Endometrium (tissue), 2 donors: ENCODE measurements around the gene ROR1.
"Not testable (repeated sequence)": the region's sequence is repeated elsewhere in the genome, so short reads cannot be mapped to it uniquely, and the experiment has no call there.

Experiments
- FAIRE-seq: peaks from 2 replicates; lab custom pipeline; 2012; peaks lifted over from hg19 to GRCh38; lab: Jason Lieb, UNC
- donor health status: control.
- donor health status: control.

ROR1 gene

DNA sequence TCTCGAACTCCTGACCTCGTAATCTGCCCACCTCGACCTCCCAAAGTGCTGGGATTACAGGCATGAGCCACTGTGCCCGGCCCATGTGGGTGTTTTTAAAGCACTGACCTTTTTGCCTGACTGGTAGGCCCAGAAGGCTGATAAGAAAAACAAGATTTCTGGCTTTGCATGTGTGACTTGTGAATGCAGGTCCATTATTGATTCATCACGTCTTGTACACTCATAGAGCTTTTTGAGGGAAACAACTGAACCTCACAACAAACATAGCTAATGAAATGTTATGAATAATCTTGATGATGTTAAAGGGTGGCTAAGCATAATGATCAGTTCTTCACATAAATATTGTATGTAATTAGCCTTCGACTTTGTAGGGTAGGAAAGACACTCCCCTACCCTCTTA lies 288.7 kb downstream of the ROR1 start:
- FAIRE-seq: no peak

DNA sequence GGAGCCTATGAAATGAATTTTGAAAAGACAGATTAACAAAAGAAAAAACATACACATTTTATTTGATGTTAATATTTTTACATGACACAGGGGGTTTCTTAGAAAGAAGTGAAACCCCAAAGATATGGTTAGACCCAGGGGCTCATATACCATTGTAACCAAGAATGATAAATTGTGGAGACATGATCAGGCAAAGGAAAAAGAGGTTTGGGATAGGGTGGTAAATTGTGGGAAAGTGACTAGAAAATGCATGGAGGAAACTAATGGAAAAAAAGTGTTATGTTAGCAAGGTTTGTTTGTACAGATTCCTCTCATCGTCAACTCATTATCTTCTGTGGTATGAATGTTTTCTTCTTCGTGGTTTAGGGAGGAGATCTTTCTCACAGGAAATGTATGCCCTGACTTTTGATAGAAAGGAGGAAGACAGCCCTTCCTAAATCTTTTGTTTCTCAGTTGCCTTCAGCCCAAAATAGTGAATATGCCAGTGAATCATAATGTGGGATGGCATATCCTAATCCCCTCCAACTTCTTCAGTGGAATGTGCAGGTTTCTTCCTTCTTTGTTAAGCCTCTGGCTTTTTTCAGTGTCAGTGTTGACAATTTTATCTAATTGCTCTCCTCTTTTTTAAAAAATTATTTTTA lies 289.2 kb downstream of the ROR1 start:
- FAIRE-seq: no peak

DNA sequence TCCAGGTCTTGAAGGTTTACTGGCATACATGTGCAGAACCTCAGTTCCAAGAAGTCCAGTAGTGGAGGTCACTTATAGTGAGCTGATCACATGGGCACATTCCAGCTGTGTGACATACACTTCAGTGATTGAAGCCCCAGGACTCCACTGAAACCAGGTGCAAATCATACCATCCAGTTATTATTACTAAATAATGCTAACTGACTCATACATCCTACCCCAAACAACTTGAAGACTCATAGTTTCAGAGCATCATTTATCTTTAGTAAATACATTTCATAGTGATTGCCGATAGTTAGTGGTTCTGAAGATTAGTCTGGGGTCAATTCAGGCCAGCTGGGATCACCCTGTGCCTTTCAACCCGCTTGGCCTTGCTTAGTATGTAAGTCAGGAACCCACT lies 291.8 kb downstream of the ROR1 start:
- FAIRE-seq: no peak

- no peak for FAIRE-seq
These were observed 298.4 kb downstream of the ROR1 start for GRCh38 chr1:64072089-64072793.

GRCh38 chr1:64073705-64074104 lies 299.9 kb downstream of the ROR1 start:
- no peak for FAIRE-seq

DNA sequence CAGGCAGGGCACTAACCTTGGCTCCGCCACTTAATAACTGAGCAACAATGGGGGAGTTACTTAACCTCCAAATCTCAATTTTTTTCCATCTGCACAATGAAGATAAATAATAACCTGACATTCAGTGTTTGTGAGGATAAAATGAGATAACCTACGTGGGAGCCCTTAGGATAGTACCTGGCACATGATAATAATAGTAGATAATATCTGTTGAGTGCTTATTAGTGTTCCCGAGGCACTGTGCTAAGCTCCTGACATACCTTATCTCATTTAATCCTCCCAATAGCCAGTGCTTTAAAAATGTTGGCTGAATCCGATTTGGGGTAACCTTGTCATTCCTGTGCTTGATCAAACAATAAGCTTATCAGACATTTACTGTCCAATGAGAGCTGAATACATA lies 300.9 kb downstream of the ROR1 start:
- no peak for FAIRE-seq

GRCh38 chr1:64077281-64077940 lies 303.6 kb downstream of the ROR1 start:
- FAIRE-seq: no peak

DNA sequence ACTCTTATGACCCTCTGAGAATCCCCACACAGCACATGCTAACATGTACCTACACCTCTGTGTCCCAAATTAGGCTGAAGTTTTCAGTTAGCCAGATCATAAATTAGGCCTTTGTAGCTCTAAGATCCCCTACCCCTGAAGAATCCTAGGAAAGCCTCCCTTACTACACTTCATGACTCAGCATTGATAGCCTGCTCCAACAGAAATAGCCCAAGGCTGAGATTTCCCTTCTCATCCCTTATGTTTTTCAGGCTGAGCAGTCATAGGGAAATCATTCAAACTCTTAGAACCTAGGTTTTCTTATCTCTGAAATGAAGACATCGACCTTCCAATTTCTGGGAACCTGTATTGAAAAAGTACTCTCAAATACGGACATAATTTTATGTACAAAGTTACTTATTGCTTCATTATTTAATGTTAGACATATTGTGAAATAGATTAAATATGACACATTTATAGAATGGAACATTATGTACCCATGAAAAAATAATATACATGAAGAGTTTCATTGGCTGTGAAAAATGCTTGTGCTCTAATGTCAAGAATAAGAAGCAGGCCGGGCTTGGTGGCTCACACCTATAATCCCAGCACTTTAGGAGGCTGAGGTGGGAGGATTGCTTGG lies 307.2 kb downstream of the ROR1 start:
- no peak for FAIRE-seq

- no peak for FAIRE-seq
These were observed 308.6 kb downstream of the ROR1 start for GRCh38 chr1:64082459-64082858.

DNA sequence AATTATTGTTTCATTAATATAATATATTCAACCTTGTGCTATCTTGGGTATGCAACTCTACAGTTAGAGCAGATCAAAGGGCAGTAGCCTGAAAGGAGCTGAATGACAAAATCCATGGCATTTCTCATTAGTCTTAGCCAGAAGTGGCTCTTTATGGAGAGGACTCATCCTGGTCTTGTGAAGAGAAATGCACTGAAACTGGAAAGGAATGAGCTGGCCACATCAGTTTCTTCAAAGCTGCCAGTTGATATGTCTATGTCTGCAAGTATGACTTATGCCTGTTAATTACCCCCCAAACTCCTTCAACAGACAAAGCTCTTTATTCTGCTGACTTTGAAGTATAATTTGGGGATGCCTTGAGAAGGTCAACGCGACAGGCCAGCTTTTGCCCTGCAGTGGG lies 310.6 kb downstream of the ROR1 start:
- FAIRE-seq: no peak

DNA sequence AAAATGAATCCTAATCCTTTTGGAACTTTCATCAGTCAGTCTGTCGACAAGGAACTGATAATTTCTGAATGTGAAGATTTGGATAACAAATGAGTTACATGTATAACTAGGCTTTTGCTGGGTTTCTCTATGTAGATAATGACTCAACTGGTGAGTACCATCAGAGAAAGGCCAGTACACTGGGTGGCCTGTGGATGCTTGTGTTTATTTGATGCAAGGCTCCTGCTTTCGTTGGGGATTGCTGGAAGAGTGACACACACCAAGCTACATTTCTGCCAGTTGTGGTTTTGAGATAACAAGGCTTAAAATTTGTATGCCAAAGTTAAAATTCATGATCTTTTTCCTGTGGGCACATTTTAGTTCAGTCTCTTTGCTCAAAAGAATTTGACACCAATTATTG lies 314.0 kb downstream of the ROR1 start:
- FAIRE-seq: no peak

DNA sequence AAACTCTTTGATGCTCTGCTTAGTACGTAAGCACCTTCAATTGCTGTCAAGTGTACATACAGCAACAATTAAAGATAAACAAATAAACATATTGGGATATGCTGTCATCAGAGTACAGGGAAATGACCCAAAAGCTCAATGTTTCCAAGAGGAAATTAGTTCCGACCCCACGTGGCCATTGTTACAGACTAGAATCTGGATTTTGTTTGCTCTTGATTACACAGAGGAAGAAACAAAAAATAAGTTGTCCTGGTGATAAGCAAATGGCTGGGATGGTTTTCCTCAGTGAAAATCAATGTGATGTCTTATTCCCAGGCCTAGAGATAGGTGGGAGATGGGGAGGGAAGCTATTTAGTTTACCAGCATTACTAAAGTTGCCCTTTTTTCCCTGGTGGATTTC lies 316.6 kb downstream of the ROR1 start:
- no peak for FAIRE-seq

GRCh38 chr1:64092851-64093371 lies 319.1 kb downstream of the ROR1 start:
- FAIRE-seq: peak; percentile 71

DNA sequence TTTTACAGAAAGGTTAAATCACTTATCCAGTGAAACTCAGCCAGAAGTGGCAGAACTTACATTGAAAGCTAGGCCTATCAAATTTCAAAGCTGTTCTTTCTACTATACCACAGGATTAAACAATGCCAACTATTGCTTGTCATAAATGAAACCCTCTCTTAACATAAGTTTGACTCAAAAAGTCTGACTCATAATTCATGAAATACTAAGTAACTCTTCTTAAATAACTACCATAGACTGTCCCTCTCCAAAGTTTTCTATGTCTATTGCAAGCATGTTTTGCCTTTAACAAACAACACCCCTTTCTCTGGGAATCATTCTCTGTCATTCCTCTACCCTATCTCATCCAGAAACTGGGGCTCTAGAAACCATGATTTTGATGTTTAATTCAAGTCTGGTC lies 320.1 kb downstream of the ROR1 start:
- FAIRE-seq: no peak

GRCh38 chr1:64095832-64096231 lies 322.0 kb downstream of the ROR1 start:
- FAIRE-seq: peak; percentile 80

DNA sequence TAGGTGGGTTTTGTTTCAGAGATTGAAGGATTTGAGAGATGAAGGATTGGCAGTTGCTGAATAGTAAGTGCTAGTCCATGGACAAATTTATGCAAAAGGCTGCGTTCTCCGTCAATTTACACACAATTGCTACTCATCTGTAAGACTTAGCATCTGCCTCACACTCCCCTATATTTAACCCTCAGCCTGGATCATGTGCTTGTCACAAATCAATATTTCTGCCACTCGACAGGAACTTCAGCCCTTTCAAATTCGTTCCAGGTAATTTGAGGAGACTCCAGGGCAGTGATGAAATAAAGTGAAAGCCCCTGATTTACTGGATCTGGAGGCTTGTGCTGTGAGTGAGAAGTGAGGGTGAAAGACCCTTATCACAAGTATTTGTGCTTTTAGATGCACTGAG lies 324.0 kb downstream of the ROR1 start:
- FAIRE-seq: no peak

- no peak for FAIRE-seq
These were observed 324.6 kb downstream of the ROR1 start for GRCh38 chr1:64098436-64098835.

DNA sequence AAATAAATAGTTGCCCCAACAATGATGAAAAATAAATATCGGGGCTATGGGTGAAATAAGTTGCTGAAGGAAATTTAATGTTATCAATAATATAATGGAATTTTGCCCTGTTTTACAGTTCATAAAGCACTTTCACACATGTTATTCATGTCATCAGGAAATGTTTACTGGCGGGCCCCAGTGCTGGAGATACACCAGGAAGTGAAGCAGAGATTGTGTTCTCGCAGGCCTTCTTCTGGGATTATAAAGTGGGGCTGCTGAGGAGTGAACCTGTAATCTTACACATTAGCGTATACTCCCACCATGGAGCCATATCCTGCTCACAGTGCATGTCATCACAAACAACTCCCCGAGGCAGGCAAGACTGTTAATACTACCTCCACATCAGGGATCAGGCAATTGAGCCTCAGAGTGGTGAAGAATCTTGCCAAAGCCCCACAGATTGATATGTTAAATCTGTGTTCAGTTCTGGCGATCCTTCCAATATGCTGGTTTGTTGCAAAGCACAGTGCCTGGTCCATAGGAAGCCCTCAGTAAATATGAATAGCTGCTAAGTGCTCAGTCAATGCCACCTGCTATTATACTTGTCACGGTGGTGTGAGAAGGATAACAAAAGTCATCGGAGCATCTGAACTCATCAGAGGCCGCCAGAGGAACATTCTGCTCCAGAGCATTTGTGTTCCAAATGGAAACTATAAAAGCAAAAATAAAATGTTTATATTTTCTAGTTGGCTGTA lies 325.2 kb downstream of the ROR1 start:
- no peak for FAIRE-seq

DNA sequence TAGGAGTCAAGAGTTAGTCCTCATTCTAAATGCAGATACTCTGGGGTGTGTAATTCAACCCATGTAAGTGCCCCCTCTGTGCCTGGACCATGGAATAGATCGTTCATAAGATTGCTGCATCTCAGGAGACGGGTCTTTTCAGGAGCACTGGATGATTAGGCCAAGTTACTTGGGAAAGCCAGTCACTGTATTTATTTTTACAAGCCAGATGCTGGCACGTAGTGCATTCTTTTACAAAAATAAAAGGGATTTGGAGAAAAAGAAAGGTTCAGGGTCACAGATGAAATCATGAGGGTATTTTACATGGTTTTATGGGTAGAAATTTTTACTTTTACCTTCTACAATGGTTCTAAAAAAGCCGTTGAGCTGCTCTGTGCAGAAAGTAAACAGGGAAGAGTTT lies 327.0 kb downstream of the ROR1 start:
- no peak for FAIRE-seq

DNA sequence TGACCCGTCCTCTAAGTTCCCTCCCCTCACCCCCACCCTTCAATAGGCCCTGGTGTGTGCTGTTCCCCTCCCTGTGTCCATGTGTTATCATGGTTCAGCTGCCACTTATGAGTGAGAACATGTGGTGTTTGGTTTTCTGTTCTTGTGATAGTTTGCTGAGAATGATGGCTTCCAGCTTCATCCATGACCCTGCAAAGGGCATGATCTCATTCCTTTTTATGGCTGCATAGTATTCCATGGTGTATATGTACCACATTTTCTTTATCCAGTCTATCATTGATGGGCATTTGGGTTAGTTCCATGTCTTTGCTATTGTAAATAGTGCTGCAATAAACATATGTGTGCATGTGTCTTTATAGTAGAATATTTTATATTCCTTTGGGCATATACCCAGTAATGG lies 330.8 kb downstream of the ROR1 start:
- not testable (repeated sequence) for FAIRE-seq

- no peak for FAIRE-seq
These were observed 333.3 kb downstream of the ROR1 start for GRCh38 chr1:64107118-64107519.

GRCh38 chr1:64107632-64108031 lies 333.8 kb downstream of the ROR1 start:
- FAIRE-seq: no peak
